Fibroblast of lung (primary cell): Measurements from ENCODE around the gene GRID1.

ENCODE experiments used
- CTCF ChIP-seq, 2 donors: IDR thresholded peaks in 1 of 2; conservative IDR thresholded peaks in 1 of 2; 1 replicate in 1 of 2; 2 replicates in 1 of 2; pipeline ENCODE4 v1.5.1; 2011 to 2012; ENCODE audit warnings: low read length in 2 of 2, control low read depth in 1 of 2, inconsistent platforms in 1 of 2, low read depth in 1 of 2, mild to moderate bottlenecking in 1 of 2
- EZH2 ChIP-seq: IDR thresholded peaks from 2 replicates; pipeline ENCODE4 v1.5.1; 2012; ENCODE audit warnings: low read length, control low read depth, mild to moderate bottlenecking; ENCODE audit errors: missing control alignments

GRCh38 chr10:85950921-85951320 is 415.7 kb downstream of the GRID1 start:
- TF ChIP-seq CTCF (conservative IDR thresholded peaks at IDR 0.05 in 1 of 2, IDR thresholded peaks at IDR 0.05 in 1 of 2; ENCODE audit: low read depth in 1 of 2, low read length in 2 of 2) (no peak), EZH2 (no peak)
